22Rv1 (cell line): ENCODE data around the gene MRE11.

Experiments
- CTCF ChIP-seq: fragments of 450-650 bp; IDR thresholded peaks from 2 replicates; pipeline ENCODE4 v1.5.1; 2017; ENCODE audit warnings: mild to moderate bottlenecking
- ZFX ChIP-seq: fragments of 450-650 bp; IDR thresholded peaks from 2 replicates; pipeline ENCODE4 v1.6.1; 2017; ENCODE audit warnings: antibody characterized with exemption, borderline replicate concordance

GRCh38 chr11:94525546-94526324 lies 32.1 kb upstream of the MRE11 start:
- no peak for TF ChIP-seq CTCF
- TF ChIP-seq ZFX, result no peak
